Stimulated activated naive CD8-positive, alpha-beta T cell treated with anti-CD3 and anti-CD28 coated beads, Interleukin-15, Interleukin-2, amounts not matched to agents 100 U/mL and 50 U/mL, for 24 hours (primary cell): Measurements from ENCODE around the gene MDGA2.
"Not testable (repeated sequence)": the region's sequence is repeated elsewhere in the genome, so short reads cannot be mapped to it uniquely, and the experiment has no call there.

Source experiments
- ATAC-seq: fragments of 150-1000 bp; cut with Tn5 transposase; one replicate; pipeline ENCODE4 v1.10.0; 2021
- DNase-seq: peaks from one replicate; pipeline ENCODE4 v3.0.0; 2021

MDGA2 gene

DNA sequence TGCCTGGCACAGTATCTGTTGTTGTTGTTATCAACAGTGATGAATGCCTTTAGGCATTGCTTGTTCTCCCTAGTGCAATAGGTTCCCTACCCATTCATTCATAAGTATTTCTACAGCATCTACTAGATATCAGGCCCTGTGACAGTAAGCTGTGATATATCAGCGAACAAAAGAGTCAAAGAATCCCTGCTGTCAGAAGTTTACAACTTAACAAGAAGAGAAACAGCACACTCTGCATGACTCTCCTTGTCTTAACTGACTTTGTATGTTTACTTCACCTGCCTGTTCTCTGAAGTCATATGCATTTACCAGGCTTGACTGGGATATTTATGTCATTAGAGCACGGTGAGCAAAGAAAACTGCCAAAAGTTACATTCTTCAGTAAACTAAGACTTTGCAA, 571.6 kb downstream of the MDGA2 start:
- DNase-seq = no peak
- no peak for ATAC-seq

DNA sequence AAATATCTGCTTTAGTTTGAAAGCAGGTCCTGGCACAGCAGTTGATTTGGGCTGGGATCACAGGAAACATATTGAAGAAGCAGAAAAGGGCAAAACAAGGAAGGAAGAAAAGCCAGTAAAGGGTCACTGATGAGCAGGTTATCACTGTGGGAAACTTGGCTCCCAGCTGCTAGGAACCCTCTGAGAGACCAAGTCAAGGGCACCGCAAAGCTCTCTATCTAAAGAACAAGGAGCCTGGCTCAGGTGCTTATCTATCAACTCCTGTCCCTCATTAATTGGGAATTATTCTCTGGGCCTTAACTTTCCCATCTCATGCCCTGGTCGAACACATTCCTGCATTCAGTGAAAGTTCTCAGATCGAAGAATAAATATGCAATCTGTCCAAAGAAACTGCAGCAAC, 572.9 kb downstream of the MDGA2 start:
- ATAC-seq = no peak
- DNase-seq = no peak

DNA sequence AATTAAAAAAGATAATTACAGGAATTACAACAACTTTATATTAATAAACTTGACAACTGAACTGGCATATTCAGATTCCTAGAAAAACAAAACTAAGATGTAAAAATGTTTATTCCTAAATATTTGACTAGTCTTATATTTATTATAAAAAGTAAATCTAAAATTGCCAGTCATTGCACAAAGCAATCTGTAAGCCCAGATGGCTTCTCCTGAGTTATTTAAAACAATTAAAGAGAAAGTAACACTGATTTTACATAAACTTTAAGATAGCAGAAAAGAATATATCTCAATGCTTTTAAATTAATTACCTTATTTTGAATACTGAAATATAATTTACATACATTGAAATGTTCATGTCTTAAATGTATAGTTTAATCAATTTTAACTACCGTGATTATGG, 589.7 kb downstream of the MDGA2 start:
- no peak for DNase-seq
- no peak for ATAC-seq

DNA sequence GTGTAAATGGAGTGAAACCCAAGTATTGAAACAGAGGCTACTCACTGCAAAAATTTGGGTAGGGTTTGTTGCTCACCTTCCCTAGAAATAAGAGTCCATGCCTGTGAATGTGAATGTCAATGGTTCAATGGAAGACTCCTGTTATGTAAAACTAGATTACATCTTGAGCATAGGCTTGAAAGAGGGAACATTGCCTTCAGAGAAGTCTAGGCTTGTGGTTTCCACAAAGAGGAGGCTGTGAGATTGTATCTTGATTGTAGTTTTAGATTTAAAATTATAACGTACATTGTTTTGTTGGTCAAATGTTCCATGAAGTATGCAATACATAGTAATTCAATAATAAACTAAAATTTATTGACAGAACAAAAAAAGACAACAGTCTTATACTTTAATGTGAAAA, 610.1 kb downstream of the MDGA2 start:
- no peak for ATAC-seq

DNA sequence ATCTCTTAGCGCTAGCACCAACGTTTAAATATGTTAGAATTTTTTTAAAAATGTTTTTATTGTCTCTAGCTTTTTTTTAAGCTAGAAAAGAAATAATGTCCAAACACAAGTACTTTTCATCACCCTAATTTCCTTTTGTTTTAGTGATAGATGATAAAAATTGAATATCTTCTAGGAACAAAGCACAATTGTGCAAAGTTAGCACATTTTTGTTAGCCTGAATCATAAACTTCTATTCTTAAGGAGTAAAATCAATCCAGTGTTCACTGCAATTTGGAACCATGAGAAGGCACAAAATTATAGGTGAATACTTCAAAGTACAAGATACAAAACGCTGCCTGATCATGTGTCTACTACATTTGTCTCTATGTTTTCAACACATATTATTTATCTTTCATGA, 615.4 kb downstream of the MDGA2 start:
- ATAC-seq = no peak
- DNase-seq = no peak

More for the DNA sequence above, 610.1 kb downstream of the MDGA2 start:
- no peak for DNase-seq

DNA sequence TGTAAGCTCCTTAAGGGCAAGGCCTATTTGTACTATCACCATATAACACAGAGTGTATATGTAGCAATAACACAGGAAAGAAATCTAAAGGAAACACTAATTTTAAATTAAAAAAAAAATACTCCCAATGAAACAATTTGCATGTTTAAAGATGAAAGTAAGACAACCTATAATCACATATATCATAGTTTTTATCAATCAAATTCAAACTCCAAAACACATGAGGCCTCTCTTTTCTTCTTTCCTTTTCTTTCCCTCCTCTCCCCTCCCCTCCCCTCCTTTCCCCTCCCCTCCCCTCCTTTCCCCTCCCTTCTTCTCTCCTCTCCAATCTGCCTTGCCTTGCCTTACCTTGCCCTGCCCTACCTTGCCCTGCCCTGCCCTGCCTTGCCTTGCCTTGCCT, 618.0 kb downstream of the MDGA2 start:
- DNase-seq (no peak), ATAC-seq (no peak)

DNA sequence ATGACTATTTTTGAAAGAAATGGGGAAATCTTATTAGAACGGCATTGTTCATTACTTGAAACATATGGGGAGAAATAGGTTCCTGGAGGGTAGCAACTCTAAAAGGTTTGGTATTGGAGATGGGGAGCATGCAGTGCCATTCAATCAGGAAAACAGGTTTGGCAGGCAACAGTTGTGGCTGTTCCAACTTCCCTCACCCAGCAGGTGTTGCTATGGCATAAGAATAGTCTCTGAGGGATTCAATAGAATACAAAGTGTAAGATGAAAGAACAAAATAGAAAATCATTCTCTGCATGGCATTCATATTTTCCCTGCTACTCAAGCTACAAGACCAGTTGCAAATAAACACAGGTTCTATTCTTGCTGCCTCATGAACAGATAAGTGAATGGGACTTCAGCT, 630.6 kb downstream of the MDGA2 start:
- DNase-seq (no peak), ATAC-seq (no peak)

DNA sequence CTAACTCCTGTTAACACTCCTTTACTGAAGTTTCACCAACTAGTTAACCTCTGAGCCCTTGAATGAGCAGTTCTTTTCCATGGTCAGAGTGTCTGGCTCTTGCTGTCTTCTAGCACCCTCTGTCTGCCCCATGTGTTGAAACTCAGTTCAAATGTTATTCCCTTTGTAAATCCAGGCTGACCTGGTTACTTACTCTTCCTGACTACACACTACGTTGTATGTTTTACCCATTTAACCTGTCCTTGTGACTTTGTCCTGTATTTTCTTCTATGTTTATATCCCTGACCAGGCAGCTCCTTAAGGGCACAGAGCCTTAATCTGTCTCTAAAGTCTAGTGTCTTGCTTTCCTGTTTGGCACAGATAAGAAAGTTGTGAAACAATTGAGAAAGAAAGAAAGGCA, 634.9 kb downstream of the MDGA2 start:
- ATAC-seq (no peak), DNase-seq (no peak)

DNA sequence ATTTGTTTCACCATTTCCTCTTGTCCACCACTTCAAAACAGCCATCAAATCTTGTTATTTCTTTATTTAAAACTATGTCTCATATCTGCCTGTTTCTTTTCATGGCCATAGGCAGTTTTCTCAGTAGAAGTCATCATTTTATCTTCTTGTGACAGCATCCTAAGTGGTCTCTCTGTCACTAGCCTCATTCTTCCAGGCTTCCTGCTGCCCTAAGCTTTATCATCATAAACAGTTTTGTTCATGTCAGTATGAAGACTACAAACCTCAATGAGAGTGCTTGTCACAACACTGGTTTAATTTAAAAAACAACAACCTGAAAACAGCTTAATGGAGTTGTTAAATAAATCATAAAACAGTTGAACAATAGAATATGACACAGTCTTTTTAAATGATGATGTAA, 636.1 kb downstream of the MDGA2 start:
- DNase-seq = no peak
- no peak for ATAC-seq

DNA sequence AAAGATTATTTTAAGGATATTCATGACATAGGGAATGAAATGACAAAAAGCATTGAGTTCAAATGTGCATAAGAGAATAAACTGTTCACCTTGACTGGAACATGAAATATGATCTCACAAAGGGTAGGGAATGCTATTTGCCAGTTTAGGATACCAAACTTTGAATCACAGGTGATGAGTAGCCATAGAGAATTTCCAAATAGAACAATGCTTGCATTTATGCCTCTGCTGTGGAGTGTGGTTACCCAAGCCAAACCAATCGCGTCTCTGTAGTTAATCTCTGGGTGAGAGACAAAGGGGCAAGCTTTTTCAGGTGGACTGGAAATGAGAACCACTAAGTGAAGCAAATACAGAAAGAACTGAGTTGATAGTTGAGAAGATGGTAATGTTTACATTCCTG, 652.7 kb downstream of the MDGA2 start:
- ATAC-seq (no peak), DNase-seq (no peak)

DNA sequence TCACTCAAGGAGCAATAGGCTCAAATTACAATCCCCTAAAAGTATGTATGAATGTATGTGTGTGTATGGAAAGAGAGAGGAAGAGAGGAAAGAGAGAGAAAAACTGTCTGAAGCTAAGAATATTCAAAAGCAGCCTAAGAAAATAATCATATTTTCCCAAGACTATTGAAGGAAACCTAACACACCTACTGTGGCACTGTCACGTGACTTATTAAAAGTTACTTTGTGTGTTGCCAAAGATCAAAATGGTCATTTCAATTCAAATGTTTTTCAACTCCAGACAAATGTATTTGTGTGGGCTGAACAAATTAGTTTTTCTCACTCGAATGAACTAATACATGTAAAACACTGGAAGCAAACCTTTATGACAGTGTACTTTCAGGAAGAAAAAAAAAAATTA, 654.9 kb downstream of the MDGA2 start:
- DNase-seq (no peak), ATAC-seq (no peak)

DNA sequence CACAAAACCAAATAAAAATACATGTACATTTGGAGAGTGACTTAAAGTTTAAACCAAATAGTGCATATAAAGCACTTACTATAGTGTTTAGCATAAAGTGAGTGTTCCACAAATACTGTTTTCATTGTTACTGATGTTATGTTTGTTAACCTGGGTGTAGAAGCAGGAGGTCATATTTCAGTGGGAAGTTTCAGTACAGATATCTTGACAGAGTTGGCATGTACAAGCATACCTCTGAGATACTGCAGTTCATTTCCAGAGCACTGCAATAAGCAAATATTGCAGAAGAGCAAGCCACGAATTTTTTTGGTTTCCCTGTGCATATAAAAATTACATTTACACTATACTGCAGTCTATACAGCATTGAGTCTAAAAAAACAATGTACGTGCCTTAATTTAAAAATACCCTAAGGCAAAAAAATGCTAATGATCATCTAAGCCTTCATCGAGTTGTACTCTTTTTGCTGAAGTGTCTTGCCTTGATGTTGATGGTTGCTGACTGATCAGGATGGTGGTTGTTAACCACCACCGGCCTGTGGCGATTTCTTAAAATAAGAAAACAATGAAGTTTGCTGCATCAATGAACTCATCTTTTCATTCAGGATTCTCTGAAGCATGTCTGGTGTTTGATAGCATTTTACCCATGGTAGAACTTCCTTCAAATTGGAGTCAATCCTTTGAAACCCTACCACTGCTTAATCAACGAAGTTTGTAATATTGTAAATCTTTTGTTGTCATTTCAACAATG, 662.7 kb downstream of the MDGA2 start:
- ATAC-seq (no peak), DNase-seq (no peak)

DNA sequence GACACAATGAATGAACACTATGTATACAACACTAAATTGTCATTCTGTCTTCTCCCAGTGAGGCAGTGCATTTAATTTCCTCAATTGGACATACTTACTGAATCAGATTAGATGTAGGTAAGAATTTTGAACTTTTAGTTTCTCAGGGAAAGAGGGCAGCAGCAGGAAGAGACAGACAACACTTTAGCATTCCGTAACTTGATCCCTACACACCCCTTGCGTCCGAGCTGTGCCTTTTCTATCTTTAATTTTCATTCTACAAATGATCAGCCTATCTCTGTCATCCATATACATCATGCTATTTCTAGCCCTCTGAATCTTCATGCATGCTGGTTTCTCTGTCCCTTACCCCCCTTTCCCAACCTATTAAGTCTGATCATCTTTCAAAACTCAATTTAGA, 665.8 kb downstream of the MDGA2 start:
- ATAC-seq (no peak), DNase-seq (no peak)

DNA sequence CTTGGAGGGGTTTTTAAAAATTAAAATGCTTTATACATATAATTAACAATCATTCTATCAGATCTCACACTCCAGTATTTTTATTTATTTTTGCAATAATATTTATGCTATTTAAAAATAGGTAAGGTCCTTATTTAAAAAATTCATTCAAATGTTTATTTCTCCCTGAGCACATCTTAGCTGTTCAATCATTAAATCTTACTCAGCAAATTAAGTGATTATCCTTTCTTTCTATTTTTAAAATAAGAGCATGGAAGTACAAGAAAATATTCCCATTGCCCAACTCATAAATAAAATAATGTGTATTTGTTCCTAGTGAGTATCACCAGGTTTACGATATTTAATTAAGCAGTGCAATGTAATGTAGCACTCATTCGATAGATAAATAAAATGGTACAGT, 666.7 kb downstream of the MDGA2 start:
- DNase-seq = no peak
- no peak for ATAC-seq

DNA sequence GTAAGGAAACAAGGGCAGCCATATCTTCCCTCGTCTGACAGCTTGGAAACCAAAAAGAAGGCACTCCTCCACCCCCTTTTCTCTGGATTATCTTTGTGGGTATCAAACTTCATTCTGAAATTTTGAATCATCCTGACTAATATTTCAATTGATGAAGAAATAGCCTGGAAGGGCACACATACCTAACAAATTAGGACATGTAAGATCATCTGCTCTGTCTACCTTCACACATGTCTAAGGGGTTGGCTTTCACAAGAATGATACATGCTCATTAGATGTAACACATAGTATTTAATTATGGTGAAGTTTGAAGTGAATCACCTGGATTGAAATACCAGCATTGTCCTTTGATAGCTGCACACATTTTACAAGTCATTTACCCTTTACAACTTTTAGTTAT, 675.7 kb downstream of the MDGA2 start:
- ATAC-seq (no peak), DNase-seq (no peak)

DNA sequence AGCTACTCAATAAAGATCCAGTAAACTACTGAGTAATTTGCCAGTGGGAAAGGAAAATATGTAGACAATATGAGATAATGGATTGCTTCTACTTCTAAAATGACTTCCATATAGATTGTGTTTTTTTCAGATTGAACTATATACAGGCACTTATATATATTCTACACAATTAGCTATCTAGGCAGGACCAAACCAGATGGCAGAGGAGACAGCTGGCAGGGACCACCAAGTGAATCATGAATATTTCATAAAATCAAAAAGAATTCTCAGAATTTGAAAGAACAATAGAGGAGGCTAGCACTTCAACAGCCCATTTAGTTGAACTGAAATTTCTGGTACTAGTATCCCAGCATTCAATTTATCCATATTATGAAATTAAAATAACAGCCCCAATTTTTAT, 685.8 kb downstream of the MDGA2 start:
- DNase-seq (no peak), ATAC-seq (no peak)

DNA sequence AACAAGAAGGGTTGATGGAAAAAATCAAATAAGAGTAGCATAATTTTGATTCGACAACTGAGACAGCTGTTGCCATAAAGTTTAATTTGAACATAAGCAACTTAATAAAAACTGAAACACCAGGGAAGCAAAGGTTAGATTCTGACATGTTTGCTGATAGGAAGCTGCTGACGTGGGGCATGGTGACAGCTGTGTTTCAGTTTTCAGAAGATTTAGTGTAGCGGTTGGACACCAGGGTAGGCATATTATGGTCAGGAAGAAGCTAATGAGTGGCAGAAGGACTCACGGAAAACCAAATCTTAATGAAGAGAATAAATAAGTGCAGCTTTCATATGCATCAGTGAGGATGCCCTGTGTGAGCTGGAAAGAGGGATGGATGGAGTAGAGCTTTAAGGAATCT, 687.1 kb downstream of the MDGA2 start:
- ATAC-seq (no peak), DNase-seq (no peak)

DNA sequence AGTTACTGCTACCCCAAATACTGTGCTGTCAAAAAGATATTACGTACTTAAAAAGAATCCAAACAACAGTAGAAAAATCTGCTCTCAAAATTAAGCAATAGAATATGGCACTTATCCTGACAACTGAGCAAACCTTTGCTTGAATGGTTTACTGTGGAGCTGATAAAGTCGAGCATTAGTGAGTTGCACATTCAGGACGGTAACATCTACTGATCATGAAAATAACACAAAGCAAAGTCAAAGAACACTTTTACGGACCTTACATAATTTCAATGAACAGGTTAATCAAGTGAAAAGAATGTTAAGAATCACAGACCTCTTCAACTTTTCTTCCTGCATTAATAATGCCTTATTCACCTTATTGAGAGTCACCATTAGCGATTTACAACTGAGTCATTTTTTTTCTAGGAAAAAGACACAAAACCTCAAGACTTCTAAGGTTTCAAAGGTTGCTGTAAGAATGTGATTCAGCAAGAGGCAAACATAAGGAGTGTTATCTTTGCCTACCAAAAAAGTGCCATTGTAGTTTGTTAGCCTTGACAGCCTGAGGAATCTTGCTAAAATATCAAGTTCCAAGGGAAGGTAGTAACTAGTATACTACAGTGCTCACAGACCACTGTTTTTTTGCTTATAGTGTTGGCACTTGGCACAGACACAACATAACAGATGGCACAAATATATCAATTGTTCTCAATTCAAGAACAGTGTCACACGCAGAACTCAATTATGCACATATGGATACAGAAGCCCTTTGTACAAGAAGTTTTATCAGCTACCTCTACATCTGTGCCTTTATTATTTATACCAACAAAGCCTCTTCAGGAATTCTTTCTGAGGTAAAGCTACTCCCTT, 689.6 kb downstream of the MDGA2 start:
- no peak for DNase-seq
- no peak for ATAC-seq

DNA sequence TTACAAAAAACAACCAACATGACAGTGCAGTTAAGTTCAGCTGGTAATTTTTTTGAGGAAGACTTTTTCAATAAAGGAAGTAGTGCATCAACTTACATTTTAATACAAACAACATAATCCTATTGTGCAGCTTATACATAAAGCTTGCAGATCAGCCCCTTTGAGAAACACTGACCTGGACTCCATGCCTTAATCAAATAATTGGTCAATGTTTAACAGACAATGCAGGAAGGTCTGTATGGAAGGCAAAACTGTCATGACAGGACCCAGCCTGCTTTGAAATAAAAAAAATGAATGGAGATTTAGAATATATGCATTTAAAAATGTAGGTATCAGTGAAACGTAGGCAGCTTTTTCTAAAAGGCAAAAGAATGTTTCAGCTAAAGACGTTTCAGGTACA, 702.1 kb downstream of the MDGA2 start:
- no peak for ATAC-seq

DNA sequence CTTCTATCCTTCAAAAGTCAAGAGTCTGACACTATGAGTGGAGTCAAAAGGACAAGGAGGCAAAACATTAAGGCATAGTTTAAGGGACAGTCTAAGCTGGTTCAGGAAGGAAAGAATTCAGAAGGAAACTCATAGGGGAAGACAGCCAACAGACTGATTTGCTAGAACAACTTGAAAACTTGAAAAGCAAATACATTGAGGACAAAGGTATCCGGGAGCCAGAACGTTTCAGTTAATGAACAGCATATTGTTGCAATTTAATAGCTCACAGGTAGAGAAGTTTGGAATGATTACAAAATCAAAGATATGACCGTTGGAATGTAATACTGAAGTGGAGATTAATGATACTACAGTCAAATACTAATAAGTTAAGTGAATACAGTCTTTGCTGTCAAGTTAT, 711.0 kb downstream of the MDGA2 start:
- ATAC-seq (no peak), DNase-seq (no peak)

More for the DNA sequence above, 702.1 kb downstream of the MDGA2 start:
- DNase-seq = no peak

DNA sequence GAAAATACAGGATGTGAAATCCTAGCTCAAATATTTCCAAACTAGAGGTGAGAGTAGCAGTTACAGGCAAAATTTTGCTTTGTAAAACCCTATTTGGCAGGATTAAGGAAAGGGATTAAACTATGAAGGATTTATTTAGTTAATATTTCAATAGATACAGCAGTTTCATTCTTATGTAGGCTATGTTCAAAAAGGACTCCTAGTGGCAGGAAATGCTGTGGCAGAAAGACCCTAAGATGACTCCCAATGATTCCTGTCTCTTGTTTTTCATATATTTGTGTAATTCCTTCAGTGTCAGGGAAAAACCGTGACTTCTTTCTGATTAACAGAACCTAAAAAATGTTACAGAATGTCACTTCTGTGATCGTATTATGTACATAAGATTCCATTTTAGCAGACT, 724.3 kb downstream of the MDGA2 start:
- ATAC-seq (no peak), DNase-seq (no peak)

DNA sequence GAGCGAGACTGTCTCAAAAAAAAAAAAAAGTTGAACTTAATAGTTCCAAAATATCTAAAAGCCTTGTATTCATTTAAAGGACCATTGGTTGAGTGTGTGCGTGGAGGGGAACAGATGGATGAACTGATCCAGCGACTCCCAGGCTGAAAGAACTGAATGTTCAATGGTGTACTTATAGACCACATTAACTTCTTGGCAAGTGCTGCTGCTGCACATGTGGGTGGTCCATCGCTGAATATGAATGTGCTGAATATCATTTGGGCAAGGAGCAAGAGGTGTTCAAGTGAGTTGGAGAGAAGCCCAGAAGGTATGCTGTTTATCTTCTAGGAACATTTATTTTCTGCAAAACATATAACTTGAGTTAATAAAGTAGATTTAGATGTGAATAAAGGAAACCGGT, 734.8 kb downstream of the MDGA2 start:
- ATAC-seq (no peak), DNase-seq (no peak)

DNA sequence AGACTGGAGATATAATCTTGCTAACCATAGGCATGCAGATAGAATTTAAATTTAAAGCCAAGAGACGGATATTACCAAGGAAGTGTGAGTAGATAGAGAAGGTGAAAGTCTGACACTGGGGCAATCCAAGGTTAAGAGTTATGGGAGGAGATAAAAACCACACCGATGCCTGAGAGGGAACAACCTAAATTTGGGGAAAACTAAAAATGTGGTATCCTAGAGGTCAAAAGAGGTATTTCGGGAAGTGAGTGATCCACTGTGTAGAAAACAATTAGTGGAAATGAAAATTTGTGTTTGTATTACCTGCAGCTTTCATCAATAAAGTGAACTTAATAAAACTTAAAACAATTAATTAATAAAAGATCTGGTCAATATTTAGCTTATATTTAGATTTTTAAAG, 754.9 kb downstream of the MDGA2 start:
- ATAC-seq = no peak
- no peak for DNase-seq

DNA sequence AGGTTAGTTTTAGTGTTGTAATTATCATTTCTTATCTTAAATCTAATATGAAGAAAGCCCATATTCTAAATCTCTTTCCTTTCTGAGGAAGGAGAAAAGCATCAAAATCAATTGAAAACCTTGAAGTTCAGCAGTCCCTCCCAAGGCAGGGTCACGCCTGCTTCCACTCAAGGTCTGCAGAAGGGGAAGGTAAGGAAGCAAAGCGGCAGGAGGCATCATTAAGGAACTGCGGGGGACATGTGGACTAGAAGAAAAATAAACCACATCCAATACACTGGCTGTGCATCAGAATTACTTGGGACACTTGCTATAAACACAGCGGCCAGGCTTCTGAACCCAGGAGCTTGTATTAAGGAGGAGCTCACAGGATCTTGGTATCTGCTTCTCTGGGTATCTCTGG, 759.9 kb downstream of the MDGA2 start:
- not testable (repeated sequence) for DNase-seq, ATAC-seq
